CD4-positive, alpha-beta T cell (primary cell): ENCODE measurements around the gene UBXN4. TPM values are rescaled to one million over a fixed set of nuclear protein-coding genes. Genes with fewer than 3 reads are reported as not detected.

ENCODE experiments used
- ATAC-seq: fragments of 200-7000 bp; cut with Tn5 transposase; one replicate; pipeline ENCODE4 v1.10.0; 2022; ENCODE audit warnings: mild to moderate bottlenecking; ENCODE audit not compliant: poor library complexity
- CTCF ChIA-PET: fragments of 350-600 bp; sonication (Branson Sonifier 250); formaldehyde crosslinking; loops from one replicate; lab custom pipeline; 2021; ENCODE audit warnings: antibody characterized with exemption, inconsistent platforms; lab: Charles Lee
- POLR2A ChIA-PET: fragments of 350-600 bp; sonication (Branson Sonifier 250); formaldehyde crosslinking; loops from one replicate; lab custom pipeline; 2021; ENCODE audit warnings: antibody characterized with exemption, inconsistent platforms; lab: Charles Lee
- DNase-seq, 14 experiments: peaks; one replicate each; pipeline ENCODE4 v3.0.0-alpha.2; 2013 to 2020; ENCODE audit warnings: mixed read lengths in 2 of 14
- H3K27ac ChIP-seq, 2 donors: one replicate each; pipeline versions ENCODE4 v1.5.1 to v1.7.0; 2013; ENCODE audit warnings: low read length in 2 of 2, low read depth in 1 of 2, mild to moderate bottlenecking in 1 of 2
- H3K27me3 ChIP-seq, 2 experiments: 1 replicate in 1 of 2; 2 replicates in 1 of 2; pipeline versions ENCODE4 v1.6.1 to v1.7.0; 2013; ENCODE audit warnings: low read length in 2 of 2, control low read depth in 1 of 2, mild to moderate bottlenecking in 1 of 2, moderate library complexity in 1 of 2; ENCODE audit not compliant: insufficient read depth in 2 of 2, control insufficient read depth in 1 of 2
- H3K36me3 ChIP-seq: one replicate; pipeline ENCODE4 v1.6.1; 2013; ENCODE audit warnings: low read length, control low read depth; ENCODE audit not compliant: insufficient read depth
- H3K4me1 ChIP-seq: one replicate; pipeline ENCODE4 v1.6.1; 2013; ENCODE audit warnings: low read length, control low read depth; ENCODE audit not compliant: insufficient read depth
- H3K4me3 ChIP-seq: one replicate; pipeline ENCODE4 v1.5.1; 2013; ENCODE audit warnings: mild to moderate bottlenecking, low read length, moderate library complexity
- H3K9me3 ChIP-seq, 2 experiments: 1 replicate in 1 of 2; 2 replicates in 1 of 2; pipeline versions ENCODE4 v1.6.1 to v1.7.0; 2013; ENCODE audit warnings: low read length in 2 of 2, mild to moderate bottlenecking in 2 of 2, control low read depth in 1 of 2, moderate library complexity in 1 of 2; ENCODE audit not compliant: control insufficient read depth in 1 of 2, insufficient read depth in 1 of 2
- H3K27ac Mint-ChIP-seq: one replicate; pipeline ENCODE4 v1.8.0; 2020; ENCODE audit warnings: mixed read lengths
- H3K27me3 Mint-ChIP-seq: one replicate; pipeline ENCODE4 v1.8.0; 2021; ENCODE audit warnings: mixed read lengths
- H3K36me3 Mint-ChIP-seq: one replicate; pipeline ENCODE4 v1.8.0; 2021; ENCODE audit warnings: low read depth, mixed read lengths
- H3K4me1 Mint-ChIP-seq: one replicate; pipeline ENCODE4 v1.8.0; 2021; ENCODE audit warnings: low read depth, mixed read lengths
- H3K4me3 Mint-ChIP-seq: one replicate; pipeline ENCODE4 v1.8.0; 2020; ENCODE audit warnings: mild to moderate bottlenecking, mixed read lengths
- H3K9me3 Mint-ChIP-seq: one replicate; pipeline ENCODE4 v1.8.0; 2020; ENCODE audit warnings: mixed read lengths
- CTCF ChIP-seq: fragments of 200-600 bp; IDR thresholded peaks from one replicate; pipeline ENCODE4 v1.8.0; 2022; ENCODE audit warnings: antibody characterized with exemption, mild to moderate bottlenecking
- intact Hi-C, 2 experiments: fragments of 100-400 bp; cut with DNase I in 1 of 2; cut with micrococcal nuclease in 1 of 2; formaldehyde crosslinking; loops; one replicate each; pipeline versions ENCODE4 v1.15.1 to v1.9.0; 2023 to 2025; cut with DNase I, micrococcal nuclease
- total RNA-seq, 174 experiments: library from RNA in 2 of 174; stranded (reverse) in 2 of 174; gene quantifications; one replicate each; pipeline ENCODE4 v1.2.3 and lab custom pipeline; 2021 to 2026

Gene UBXN4
- total RNA-seq, 2 experiments from 2014 or later: 143 to 150 TPM

GRCh38 chr2:135786823-135787222 is 45.2 kb downstream of the UBXN4 start:
- Mint-ChIP-seq H3K36me3 (peaks cover 56% of the 10 kb centered on the region), H3K4me3 (no peak overlapping the region), H3K4me1 (no peaks in the 10 kb centered on the region), H3K9me3 (no peaks in the 10 kb centered on the region), H3K27ac (no peak overlapping the region), H3K27me3 (no peaks in the 10 kb centered on the region)
- intact Hi-C loops: no loop called here
- no peak for TF ChIP-seq CTCF
- Histone ChIP-seq H3K27ac (no peak overlapping the region), H3K4me1 (no peaks in the 10 kb centered on the region), H3K4me3 (no peak overlapping the region), H3K36me3 (peaks cover 38% of the 10 kb centered on the region), H3K27me3 (no peaks in the 10 kb centered on the region), H3K9me3 (no peaks in the 10 kb centered on the region)
- ChIA-PET POLR2A (no interaction called here), CTCF (interaction anchor here (1.6 kb wide), 1 partner anchor 10 kb away, joined by 4 read pairs; no protein-coding TSS in a partner anchor)
- DNase-seq: no peak
- no peak for ATAC-seq

- no peaks in the 10 kb centered on the region for H3K9me3 ChIP-seq
- peaks cover 5% of the 10 kb centered on the region for H3K36me3 ChIP-seq
- Mint-ChIP-seq H3K9me3 (no peaks in the 10 kb centered on the region), H3K4me3 (no peak overlapping the region), H3K27ac (no peak overlapping the region), H3K27me3 (no peaks in the 10 kb centered on the region), H3K4me1 (peaks cover 7% of the 10 kb centered on the region), H3K36me3 (peaks cover 20% of the 10 kb centered on the region)
- no peak for TF ChIP-seq CTCF
- POLR2A ChIA-PET: no interaction called here
- no peaks in the 10 kb centered on the region for H3K27me3 ChIP-seq
- ATAC-seq (no peak), DNase-seq (no peak)
- CTCF ChIA-PET: no interaction called here
- no peak overlapping the region for H3K4me3 ChIP-seq
- intact Hi-C loops: no loop called here
- H3K4me1 ChIP-seq: peaks cover 5% of the 10 kb centered on the region
- no peak overlapping the region for H3K27ac ChIP-seq
These were observed 48.8 kb downstream of the UBXN4 start for GRCh38 chr2:135790423-135790822.

DNA sequence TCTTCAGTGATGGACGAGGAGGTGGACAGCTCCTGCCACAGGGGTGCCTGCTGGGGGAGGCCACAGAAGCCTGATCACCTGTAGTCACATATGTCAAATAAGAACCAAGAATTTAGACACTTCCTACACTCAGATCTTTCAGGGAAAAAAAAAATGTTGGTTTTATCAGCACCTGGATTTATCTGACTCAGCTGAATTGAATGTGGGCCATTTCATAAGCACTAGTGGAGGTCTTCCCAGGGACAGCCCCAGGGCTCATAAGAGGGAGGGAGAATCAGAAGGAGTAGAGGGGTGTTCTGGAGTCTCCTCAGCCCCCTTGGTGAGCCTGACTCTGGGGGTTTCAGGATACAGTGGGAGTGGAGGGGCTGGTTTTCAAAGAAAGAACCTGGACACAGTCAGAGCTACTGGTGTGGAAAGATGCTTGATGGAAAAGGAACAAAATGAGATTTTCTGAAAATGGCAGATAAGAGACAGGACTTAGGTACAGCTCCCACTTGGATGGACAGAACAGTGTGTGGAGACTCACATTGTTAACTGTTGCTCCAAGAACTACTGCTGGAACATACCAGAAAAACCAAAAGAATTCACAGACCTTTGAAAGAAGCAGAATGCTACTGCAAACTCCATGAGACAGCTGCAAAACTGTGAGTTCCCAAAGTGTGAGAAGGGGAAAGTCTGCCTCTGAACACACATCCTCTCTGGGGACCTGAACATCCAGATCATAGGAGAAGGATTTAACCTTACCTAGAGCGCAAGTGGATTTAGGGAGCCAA is 49.9 kb downstream of the UBXN4 start:
- ChIA-PET POLR2A (interaction anchor here (0.6 kb wide), 1 partner anchor 101 kb away, joined by 3 read pairs; no protein-coding TSS in a partner anchor), CTCF (interaction anchor here (0.6 kb wide), 1 partner anchor 68 kb away, joined by 6 read pairs; no protein-coding TSS in a partner anchor)
- intact Hi-C loops: no loop called here

More for the DNA sequence above, 49.9 kb downstream of the UBXN4 start:
- Mint-ChIP-seq H3K9me3 (no peaks in the 10 kb centered on the region), H3K27me3 (no peaks in the 10 kb centered on the region), H3K4me1 (peaks cover 7% of the 10 kb centered on the region), H3K4me3 (no peak overlapping the region), H3K27ac (no peak overlapping the region), H3K36me3 (peaks cover 12% of the 10 kb centered on the region)
- TF ChIP-seq CTCF: no peak
- ATAC-seq (no peak), DNase-seq (no peak)
- Histone ChIP-seq H3K27ac (no peak overlapping the region), H3K4me3 (no peak overlapping the region), H3K4me1 (peaks cover 5% of the 10 kb centered on the region), H3K27me3 (no peaks in the 10 kb centered on the region), H3K36me3 (no peaks in the 10 kb centered on the region), H3K9me3 (no peaks in the 10 kb centered on the region)
